Esophagus muscularis mucosa (tissue), 4 donors: ENCODE results near the gene BICD2. TPM values are rescaled to one million over a fixed set of nuclear protein-coding genes. Genes with fewer than 3 reads are reported as not detected.

Experiments used
- DNase-seq: peaks from one replicate; pipeline ENCODE4 v3.0.0-alpha.2; 2017; ENCODE audit errors: extremely low spot score
- H3K27ac ChIP-seq, 4 donors: fragments of 200-600 bp; sonication (generic); replicated peaks in 1 of 4; 1 replicate in 3 of 4; 2 replicates in 1 of 4; pipeline ENCODE4 v1.5.1; 2016 to 2019; ENCODE audit warnings: mild to moderate bottlenecking in 1 of 4
- H3K27me3 ChIP-seq, 4 donors: fragments of 200-600 bp; sonication (generic); one replicate each; pipeline versions ENCODE4 v1.5.1 to v1.6.0; 2016 to 2019
- H3K36me3 ChIP-seq, 4 donors: fragments of 200-600 bp; sonication (generic); one replicate each; pipeline ENCODE4 v1.5.1; 2016 to 2019
- H3K4me1 ChIP-seq, 4 donors: fragments of 200-600 bp; sonication (generic); one replicate each; pipeline ENCODE4 v1.5.1; 2016 to 2019
- H3K4me3 ChIP-seq, 4 donors: fragments of 200-600 bp; sonication (generic); 1 replicate in 2 of 4; 2 replicates in 2 of 4; pipeline ENCODE4 v1.5.1; 2016 to 2019; ENCODE audit warnings: mild to moderate bottlenecking in 4 of 4, moderate library complexity in 1 of 4
- H3K9me3 ChIP-seq, 4 donors: fragments of 200-600 bp; sonication (generic); 1 replicate in 3 of 4; 2 replicates in 1 of 4; pipeline ENCODE4 v1.5.1; 2016 to 2019
- CTCF ChIP-seq, 3 experiments: fragments of 200-600 bp in 2 of 3; fragments of 450-650 bp in 1 of 3; sonication (generic) in 2 of 3; IDR thresholded peaks; one replicate each; pipeline ENCODE4 v1.5.1; 2017 to 2019; ENCODE audit warnings: antibody characterized with exemption in 3 of 3, mild to moderate bottlenecking in 2 of 3, moderate library complexity in 1 of 3
- EP300 ChIP-seq: sonication (generic); formaldehyde crosslinking; IDR thresholded peaks from one replicate; pipeline ENCODE4 v1.6.1; 2017; ENCODE audit warnings: antibody characterized with exemption
- POLR2A ChIP-seq: fragments of 450-650 bp; IDR thresholded peaks from one replicate; pipeline ENCODE4 v1.6.1; 2017; ENCODE audit warnings: antibody characterized with exemption, moderate library complexity, mild to moderate bottlenecking, low read depth
- POLR2AphosphoS5 ChIP-seq, 2 donors: sonication (generic); formaldehyde crosslinking; IDR thresholded peaks; one replicate each; pipeline ENCODE4 v1.6.1; 2017; ENCODE audit warnings: antibody characterized with exemption in 2 of 2
- WGBS: methylation state at CpG from one replicate; pipeline ENCODE4 v1.1.5; 2018; 5-methylcytosine and 5-hydroxymethylcytosine counted together
- intact Hi-C: fragments of 100-400 bp; cut with DNase I; formaldehyde crosslinking; loops from one replicate; pipeline ENCODE4 v1.15.1; 2023
- total RNA-seq, 4 donors: library from RNA; depleted of rRNA; stranded (reverse); fragments of >200 nt; gene quantifications; one replicate each; pipeline versions ENCODE4 v1.1.0 to v1.2.1, GENCODE V29; 2016

BICD2 gene
- total RNA-seq, 4 donors from 2014 or later = 44.0 to 72.5 (median 57.3) TPM

- DNase-seq = no peak
- no peaks in the 10 kb centered on the region for H3K27me3 ChIP-seq
- H3K4me1 ChIP-seq = peaks cover 42 to 54% (median 48%) of the 10 kb centered on the region in 4 donors
- H3K27ac ChIP-seq = peak overlapping the region in 2 of 4 donors; percentile 34 to 37
- TF ChIP-seq CTCF (IDR thresholded peaks at IDR 0.05) (no peak), POLR2AphosphoS5 (IDR thresholded peaks at IDR 0.05) (no peak), EP300 (no peak), POLR2A (no peak)
- H3K36me3 ChIP-seq = no peaks in the 10 kb centered on the region
- no peak overlapping the region for H3K4me3 ChIP-seq
- H3K9me3 ChIP-seq = no peaks in the 10 kb centered on the region
- intact Hi-C loops = no loop called here
- 63% methylated on average over 1 of the region's 2 CpGs for WGBS
Measured at GRCh38 chr9:92759446-92759845, 5.2 kb downstream of the BICD2 start.

GRCh38 chr9:92756792-92757191 lies 7.8 kb downstream of the BICD2 start:
- Histone ChIP-seq H3K27me3 (no peaks in the 10 kb centered on the region), H3K9me3 (no peaks in the 10 kb centered on the region), H3K27ac (no peak overlapping the region), H3K4me1 (peaks cover 39 to 41% (median 40%) of the 10 kb centered on the region in 4 donors), H3K36me3 (no peaks in the 10 kb centered on the region), H3K4me3 (no peak overlapping the region)
- 87% methylated on average over 9 of the region's 9 CpGs for WGBS
- no peak for TF ChIP-seq EP300
- TF ChIP-seq POLR2AphosphoS5 (IDR thresholded peaks at IDR 0.05) = no peak
- no peak for TF ChIP-seq CTCF (IDR thresholded peaks at IDR 0.05)
- TF ChIP-seq POLR2A = no peak
- no peak for DNase-seq
- intact Hi-C loops = no loop called here

- DNase-seq = no peak
- intact Hi-C loops = no loop called here
- Histone ChIP-seq H3K9me3 (no peaks in the 10 kb centered on the region), H3K4me3 (no peak overlapping the region), H3K27ac (no peak overlapping the region), H3K36me3 (no peaks in the 10 kb centered on the region), H3K27me3 (no peaks in the 10 kb centered on the region), H3K4me1 (peaks cover 24 to 31% (median 27%) of the 10 kb centered on the region in 4 donors)
- no peak for TF ChIP-seq POLR2A
- TF ChIP-seq POLR2AphosphoS5 (IDR thresholded peaks at IDR 0.05) = no peak
- TF ChIP-seq EP300 = no peak
- no peak for TF ChIP-seq CTCF (IDR thresholded peaks at IDR 0.05)
- 87% methylated on average over 11 of the region's 11 CpGs for WGBS
Measured at GRCh38 chr9:92754091-92754745, 10.4 kb downstream of the BICD2 start.

GRCh38 chr9:92752812-92753404 lies 11.7 kb downstream of the BICD2 start:
- Histone ChIP-seq H3K9me3 (no peaks in the 10 kb centered on the region), H3K4me3 (no peak overlapping the region), H3K27me3 (no peaks in the 10 kb centered on the region), H3K4me1 (peaks cover 34 to 44% (median 40%) of the 10 kb centered on the region in 4 donors), H3K27ac (no peak overlapping the region), H3K36me3 (no peaks in the 10 kb centered on the region)
- no peak for DNase-seq
- 70% methylated on average over 4 of the region's 4 CpGs for WGBS
- no peak for TF ChIP-seq POLR2AphosphoS5 (IDR thresholded peaks at IDR 0.05)
- TF ChIP-seq CTCF (IDR thresholded peaks at IDR 0.05) = no peak
- TF ChIP-seq EP300 = no peak
- no peak for TF ChIP-seq POLR2A
- intact Hi-C loops = no loop called here
